ENCODE data around the gene PHTF2. TPM values are rescaled to one million over a fixed set of nuclear protein-coding genes. Genes with fewer than 3 reads are reported as not detected.

The PHTF2 gene
- total RNA-seq, 1 experiment from 2014 or later = 26.7 TPM

GRCh38 chr7:77802557-77803405, 4.2 kb downstream of the PHTF2 start:
- Histone ChIP-seq H3K4me3 (replicated peaks in 1 of 2; ENCODE audit: low read depth in 1 of 2, low read length in 2 of 2) (no peak overlapping the region), H4K20me1 (ENCODE audit: insufficient read depth) (no peaks in the 10 kb centered on the region), H3K27me3 (ENCODE audit: insufficient read depth, low read length) (no peaks in the 10 kb centered on the region), H3K36me3 (ENCODE audit: control insufficient read depth in 1 of 2, insufficient read depth in 2 of 2, low read length in 2 of 2) (0 out of 4 replicates have a peak, but pooled peaks cover 0 to 3% of the 10 kb centered on the region in 2 experiments), H3K4me1 (ENCODE audit: control insufficient read depth in 1 of 2, insufficient read depth in 2 of 2, low read length in 2 of 2) (peaks cover 3 to 7% of the 10 kb centered on the region in 2 experiments; a peak in 3 of 4 replicates), H3K4me2 (ENCODE audit: low read length) (no peak overlapping the region), H2AFZ (ENCODE audit: low read depth, low read length, poor library complexity, severe bottlenecking) (no peak overlapping the region), H3K9me3 (ENCODE audit: control insufficient read depth in 1 of 2, insufficient read depth in 1 of 2, low read depth in 1 of 2, low read length in 2 of 2) (0 out of 4 replicates have a peak, but pooled peaks cover 0 to 6% of the 10 kb centered on the region in 2 experiments), H3K9ac (ENCODE audit: low read length) (no peak overlapping the region), H3K9me2 (ENCODE audit: insufficient read depth) (no peaks in the 10 kb centered on the region), H3K27ac (ENCODE audit: low read depth, low read length) (no peak overlapping the region), H3K79me2 (ENCODE audit: insufficient read depth, low read length) (peaks cover 79% of the 10 kb centered on the region)
- ATAC-seq (no peak), DNase-seq (ENCODE audit: low read depth, low spot score) (no peak)
- POLR2A ChIA-PET = no interaction called here
- no peak for TF ChIP-seq FOSL1 (IDR thresholded peaks at IDR 0.05; ENCODE audit: low read depth)
- no peak for TF ChIP-seq ELF1 (IDR thresholded peaks at IDR 0.05; ENCODE audit: borderline replicate concordance, low read depth)
- no peak for TF ChIP-seq POLR2AphosphoS5 (IDR thresholded peaks at IDR 0.05; ENCODE audit: low read depth, low read length)
- no peak for TF ChIP-seq MAX (IDR thresholded peaks at IDR 0.05)
- no peak for TF ChIP-seq CEBPB (IDR thresholded peaks at IDR 0.05; ENCODE audit: low read depth)
- no peak for TF ChIP-seq RAD21 (IDR thresholded peaks at IDR 0.05; ENCODE audit: low read depth)
- TF ChIP-seq REST (IDR thresholded peaks at IDR 0.05; ENCODE audit: low read depth) = no peak
- no TSS peak for BruUV-seq (replicated peaks)
- intact Hi-C loops (cut with micrococcal nuclease) = no loop called here
- CTCF ChIA-PET = no interaction called here
- RAD21 ChIA-PET (ENCODE audit: low non-redundant PET in 1 of 2, low total read pairs in 2 of 2, uncharacterized antibody in 2 of 2, unreplicated experiment in 2 of 2) = interaction anchor here in 1 of 2 experiments (0.6 kb wide), 1 partner anchor 68 kb away, joined by 4 read pairs; no protein-coding TSS in a partner anchor

All from HCT116 (cell line).